Activated CD8-positive, alpha-beta T cell treated with anti-CD3 and anti-CD28 coated beads for 36 hours (primary cell): ENCODE measurements around the gene ZC3H10. TPM values are rescaled to one million over a fixed set of nuclear protein-coding genes. Genes with fewer than 3 reads are reported as not detected.
A peak's percentile ranks its signal among the peaks of the same experiment; 100 is the strongest.

Experiments used
- ATAC-seq: fragments of 200-7000 bp; cut with Tn5 transposase; one replicate; pipeline ENCODE4 v1.10.0; 2021; ENCODE audit warnings: mild to moderate bottlenecking, moderate library complexity
- CTCF ChIA-PET: fragments of 350-600 bp; sonication (Branson Sonifier 250); formaldehyde crosslinking; loops from one replicate; lab custom pipeline; 2021; ENCODE audit warnings: antibody characterized with exemption; lab: Charles Lee
- POLR2A ChIA-PET: fragments of 350-600 bp; sonication (Branson Sonifier 250); formaldehyde crosslinking; loops from one replicate; lab custom pipeline; 2021; ENCODE audit warnings: antibody characterized with exemption; lab: Charles Lee
- DNase-seq: peaks from one replicate; pipeline ENCODE4 v3.0.0-alpha.2; 2020
- H3K27ac Mint-ChIP-seq: one replicate; pipeline ENCODE4 v1.8.0; 2021; ENCODE audit warnings: mild to moderate bottlenecking, mixed read lengths
- H3K27me3 Mint-ChIP-seq: one replicate; pipeline ENCODE4 v1.8.0; 2021; ENCODE audit warnings: mixed read lengths
- H3K36me3 Mint-ChIP-seq: one replicate; pipeline ENCODE4 v1.8.0; 2021; ENCODE audit warnings: low read depth, mixed read lengths
- H3K4me1 Mint-ChIP-seq: one replicate; pipeline ENCODE4 v1.8.0; 2021; ENCODE audit warnings: low read depth, mixed read lengths
- H3K4me3 Mint-ChIP-seq: one replicate; pipeline ENCODE4 v1.8.0; 2021; ENCODE audit warnings: mild to moderate bottlenecking, moderate library complexity, mixed read lengths
- H3K9me3 Mint-ChIP-seq: one replicate; pipeline ENCODE4 v1.8.0; 2021; ENCODE audit warnings: mixed read lengths
- intact Hi-C: fragments of 100-400 bp; cut with micrococcal nuclease; formaldehyde crosslinking; loops from one replicate; pipeline ENCODE4 v1.10.0; 2022
- total RNA-seq, 2 experiments: library from RNA; stranded (reverse); gene quantifications; one replicate each; pipeline ENCODE4 v1.2.3, GENCODE V29; 2021
- TF ChIP-seq, protein P1 (sequence below): fragments of 200-600 bp; IDR thresholded peaks from one replicate; pipeline ENCODE4 v1.8.0; 2022; ENCODE audit warnings: antibody characterized with exemption, mild to moderate bottlenecking

ZC3H10 gene
- total RNA-seq, 2 experiments from 2014 or later = 6.8 to 7.2 TPM

DNA sequence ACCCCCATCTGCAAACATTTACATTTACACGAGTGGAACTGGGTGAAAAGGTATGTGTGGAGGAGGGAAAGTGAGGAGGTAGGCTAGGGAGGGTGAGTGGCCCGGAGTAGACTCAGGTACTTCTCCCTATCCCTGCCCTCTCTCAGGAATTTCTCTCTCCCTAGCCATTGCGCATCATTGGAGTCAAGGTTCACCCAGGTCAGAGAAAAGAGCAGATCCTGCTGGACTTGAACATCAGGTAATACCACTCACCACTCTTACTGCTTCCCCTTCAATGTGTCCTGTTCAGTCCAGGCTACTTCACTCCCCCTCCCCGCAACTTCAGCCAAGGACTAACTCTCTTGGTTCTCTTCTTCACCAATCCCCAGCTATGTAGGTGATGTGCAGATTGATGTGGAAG lies 12.8 kb downstream of the ZC3H10 start:
- Mint-ChIP-seq H3K27ac (peak overlapping the region; percentile 93), H3K9me3 (no peaks in the 10 kb centered on the region), H3K4me1 (peaks cover 59% of the 10 kb centered on the region), H3K27me3 (no peaks in the 10 kb centered on the region), H3K4me3 (peak overlapping the region; percentile 84), H3K36me3 (peaks cover 52% of the 10 kb centered on the region)
- DNase-seq = no peak
- ChIA-PET POLR2A (interaction anchor here (0.6 to 5.7 kb wide), 8 partner anchors 9 to 64 kb away, joined by 3 to 75 read pairs (median 5); partner anchors contain the start of genes MYL6B, RPL41 and ZC3H10), CTCF (interaction anchor here (1.4 to 6.4 kb wide), 2 partner anchors 13 to 21 kb away, joined by 7 to 57 read pairs; partner anchors contain the start of genes MYL6B, RPL41 and ZC3H10)
- intact Hi-C loops = no loop called here
- no peak for ATAC-seq
- TF ChIP-seq, protein P1, sequence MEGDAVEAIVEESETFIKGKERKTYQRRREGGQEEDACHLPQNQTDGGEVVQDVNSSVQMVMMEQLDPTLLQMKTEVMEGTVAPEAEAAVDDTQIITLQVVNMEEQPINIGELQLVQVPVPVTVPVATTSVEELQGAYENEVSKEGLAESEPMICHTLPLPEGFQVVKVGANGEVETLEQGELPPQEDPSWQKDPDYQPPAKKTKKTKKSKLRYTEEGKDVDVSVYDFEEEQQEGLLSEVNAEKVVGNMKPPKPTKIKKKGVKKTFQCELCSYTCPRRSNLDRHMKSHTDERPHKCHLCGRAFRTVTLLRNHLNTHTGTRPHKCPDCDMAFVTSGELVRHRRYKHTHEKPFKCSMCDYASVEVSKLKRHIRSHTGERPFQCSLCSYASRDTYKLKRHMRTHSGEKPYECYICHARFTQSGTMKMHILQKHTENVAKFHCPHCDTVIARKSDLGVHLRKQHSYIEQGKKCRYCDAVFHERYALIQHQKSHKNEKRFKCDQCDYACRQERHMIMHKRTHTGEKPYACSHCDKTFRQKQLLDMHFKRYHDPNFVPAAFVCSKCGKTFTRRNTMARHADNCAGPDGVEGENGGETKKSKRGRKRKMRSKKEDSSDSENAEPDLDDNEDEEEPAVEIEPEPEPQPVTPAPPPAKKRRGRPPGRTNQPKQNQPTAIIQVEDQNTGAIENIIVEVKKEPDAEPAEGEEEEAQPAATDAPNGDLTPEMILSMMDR = no peak

GRCh38 chr12:56134897-56135296 lies 16.8 kb downstream of the ZC3H10 start:
- Mint-ChIP-seq H3K9me3 (no peaks in the 10 kb centered on the region), H3K27ac (no peak overlapping the region), H3K4me1 (peaks cover 66% of the 10 kb centered on the region), H3K36me3 (peaks cover 85% of the 10 kb centered on the region), H3K27me3 (no peaks in the 10 kb centered on the region), H3K4me3 (no peak overlapping the region)
- TF ChIP-seq, protein P1 = no peak
- CTCF ChIA-PET = interaction anchor here (4.1 kb wide), 1 partner anchor 8 kb away, joined by 18 read pairs; the partner anchor contains the start of gene ESYT1
- intact Hi-C loops = no loop called here
- ATAC-seq = no peak
- POLR2A ChIA-PET = interaction anchor here (0.9 to 1.3 kb wide), 3 partner anchors 10 to 17 kb away, joined by 3 to 4 read pairs (median 3); no protein-coding TSS in a partner anchor
- no peak for DNase-seq

GRCh38 chr12:56137853-56138571 lies 19.9 kb downstream of the ZC3H10 start:
- no peaks in the 10 kb centered on the region for H3K27me3 Mint-ChIP-seq
- ATAC-seq (peak; percentile 15), DNase-seq (no peak)
- ChIA-PET CTCF (interaction anchor here (0.7 to 4.1 kb wide), 7 partner anchors 11 to 326 kb away, joined by 3 to 20 read pairs (median 4); partner anchors contain the start of genes ESYT1 and MYL6B), POLR2A (interaction anchor here (0.6 to 2.6 kb wide), 12 partner anchors 9 to 196 kb away, joined by 3 to 12 read pairs (median 4); partner anchors contain the start of genes ESYT1, MYL6, MYL6B and PAN2)
- intact Hi-C loops = no loop called here
- H3K4me1 Mint-ChIP-seq = peaks cover 59% of the 10 kb centered on the region
- H3K9me3 Mint-ChIP-seq = no peaks in the 10 kb centered on the region
- H3K4me3 Mint-ChIP-seq = no peak overlapping the region
- peak overlapping the region; percentile 71 for H3K27ac Mint-ChIP-seq
- peaks cover 81% of the 10 kb centered on the region for H3K36me3 Mint-ChIP-seq
- TF ChIP-seq, protein P1 = no peak

GRCh38 chr12:56141946-56142784 lies 24.1 kb downstream of the ZC3H10 start:
- TF ChIP-seq, protein P1 = no peak
- Mint-ChIP-seq H3K27ac (peak overlapping the region; percentile 83), H3K36me3 (peaks cover 74% of the 10 kb centered on the region), H3K9me3 (no peaks in the 10 kb centered on the region), H3K27me3 (no peaks in the 10 kb centered on the region), H3K4me3 (no peak overlapping the region), H3K4me1 (peaks cover 48% of the 10 kb centered on the region)
- CTCF ChIA-PET = interaction anchor here (0.8 to 3.3 kb wide), 7 partner anchors 10 to 103 kb away, joined by 3 to 11 read pairs (median 3); partner anchors contain the start of genes ESYT1, MYL6B and ZC3H10
- intact Hi-C loops = no loop called here
- DNase-seq (no peak), ATAC-seq (no peak)
- POLR2A ChIA-PET = interaction anchor here (0.9 to 3.3 kb wide), 4 partner anchors 9 to 13 kb away, joined by 3 to 23 read pairs (median 6); partner anchors contain the start of genes ESYT1 and MYL6B
